Neutrophil (primary cell): ENCODE results near the gene VENTX.

Experiments
- H3K27ac ChIP-seq: fragments of 200-600 bp; sonication (generic); 2 replicates; pipeline ENCODE4 v1.5.1; 2016; ENCODE audit warnings: mild to moderate bottlenecking, moderate library complexity
- H3K27me3 ChIP-seq: fragments of 200-600 bp; sonication (generic); 2 replicates; pipeline ENCODE4 v1.6.0; 2016; ENCODE audit warnings: mild to moderate bottlenecking
- H3K36me3 ChIP-seq: fragments of 200-600 bp; sonication (generic); 2 replicates; pipeline ENCODE4 v1.5.1; 2017
- H3K4me1 ChIP-seq, 2 experiments: fragments of 200-600 bp in 1 of 2; sonication (generic) in 1 of 2; 1 replicate in 1 of 2; 2 replicates in 1 of 2; pipeline versions ENCODE4 v1.5.1 to v1.6.1; 2013 to 2016; ENCODE audit warnings: low read depth in 1 of 2, low read length in 1 of 2, mild to moderate bottlenecking in 1 of 2, moderate library complexity in 1 of 2; ENCODE audit not compliant: control insufficient read depth in 1 of 2, insufficient read depth in 1 of 2
- H3K4me3 ChIP-seq, 2 experiments: fragments of 200-600 bp in 1 of 2; sonication (generic) in 1 of 2; 1 replicate in 1 of 2; 2 replicates in 1 of 2; pipeline ENCODE4 v1.5.1; 2013 to 2016; ENCODE audit warnings: low read depth in 1 of 2, low read length in 1 of 2, mild to moderate bottlenecking in 1 of 2, moderate library complexity in 1 of 2
- H3K9me3 ChIP-seq: fragments of 200-600 bp; sonication (generic); 2 replicates; pipeline ENCODE4 v1.5.1; 2016
- CTCF ChIP-seq: fragments of 200-600 bp; sonication (generic); IDR thresholded peaks from 2 replicates; pipeline ENCODE4 v1.5.1; 2016; ENCODE audit warnings: antibody characterized with exemption

The VENTX gene

GRCh38 chr10:133207627-133208026, 30.0 kb upstream of the VENTX start:
- H3K9me3 ChIP-seq: no peaks in the 10 kb centered on the region
- H3K4me3 ChIP-seq: no peak overlapping the region
- no peak for TF ChIP-seq CTCF
- no peak overlapping the region for H3K27ac ChIP-seq
- H3K4me1 ChIP-seq: no peaks in the 10 kb centered on the region
- H3K36me3 ChIP-seq: no peaks in the 10 kb centered on the region
- no peaks in the 10 kb centered on the region for H3K27me3 ChIP-seq

GRCh38 chr10:133208466-133208865, 29.2 kb upstream of the VENTX start:
- Histone ChIP-seq H3K4me3 (no peak overlapping the region), H3K9me3 (no peaks in the 10 kb centered on the region), H3K27ac (no peak overlapping the region), H3K27me3 (no peaks in the 10 kb centered on the region), H3K4me1 (no peaks in the 10 kb centered on the region), H3K36me3 (no peaks in the 10 kb centered on the region)
- TF ChIP-seq CTCF: no peak

- Histone ChIP-seq H3K4me3 (no peak overlapping the region), H3K36me3 (no peaks in the 10 kb centered on the region), H3K27me3 (no peaks in the 10 kb centered on the region), H3K9me3 (no peaks in the 10 kb centered on the region), H3K4me1 (no peaks in the 10 kb centered on the region), H3K27ac (no peak overlapping the region)
- TF ChIP-seq CTCF: no peak
These were observed 28.5 kb upstream of the VENTX start for GRCh38 chr10:133209117-133209516.

- no peak overlapping the region for H3K4me3 ChIP-seq
- H3K36me3 ChIP-seq: no peaks in the 10 kb centered on the region
These were observed 28.0 kb upstream of the VENTX start for GRCh38 chr10:133209641-133210040.

GRCh38 chr10:133210398-133211140, 27.1 kb upstream of the VENTX start:
- Histone ChIP-seq H3K4me3 (no peak overlapping the region), H3K27ac (no peak overlapping the region), H3K9me3 (no peaks in the 10 kb centered on the region), H3K27me3 (no peaks in the 10 kb centered on the region), H3K4me1 (no peaks in the 10 kb centered on the region), H3K36me3 (no peaks in the 10 kb centered on the region)
- TF ChIP-seq CTCF: no peak

More at GRCh38 chr10:133209641-133210040, 28.0 kb upstream of the VENTX start:
- Histone ChIP-seq H3K27me3 (no peaks in the 10 kb centered on the region), H3K4me1 (no peaks in the 10 kb centered on the region), H3K27ac (no peak overlapping the region), H3K9me3 (no peaks in the 10 kb centered on the region)
- TF ChIP-seq CTCF: no peak
